ENCODE results near the gene CA11. TPM values are rescaled to one million over a fixed set of nuclear protein-coding genes. Genes with fewer than 3 reads are reported as not detected.

Gene CA11
- total and polyA plus RNA-seq, 11 donors, result 2.2 to 14.8 (median 5.8) TPM

GRCh38 chr19:48635966-48636858 lies 9.8 kb downstream of the CA11 start:
- no peaks in the 10 kb centered on the region for H3K9me3 ChIP-seq
- H3K36me3 ChIP-seq, result peaks cover 0 to 24% (median 3%) of the 10 kb centered on the region in 9 donors
- WGBS, 4 donors, result 1 to 3% (median 2%) methylated on average over 30 to 35 of the region's 35 CpGs
- peak overlapping the region; percentile 19 to 93 (median 78) for H3K4me3 ChIP-seq
- intact Hi-C loops (cut with DNase I), result loop anchor here in 1 of 10 donors (2.0 to 5.0 kb wide), 2 partner anchors 17 to 336 kb away; partner anchors contain the start of genes RPL18 and SPHK2
- ATAC-seq, result no peak
- H3K27ac ChIP-seq, result peak overlapping the region; percentile 48 to 100 (median 96)
- DNase-seq, result peak in 3 of 5 donors; percentile 69 to 79 (median 72)
- no peaks in the 10 kb centered on the region for H3K27me3 ChIP-seq
- TF ChIP-seq POLR2A (IDR thresholded peaks at IDR 0.05) (no peak), CTCF (IDR thresholded peaks at IDR 0.05) (no peak)
- peaks cover 16 to 64% (median 46%) of the 10 kb centered on the region in 12 donors for H3K4me1 ChIP-seq

- DNase-seq, result peak; percentile 72 to 87 (median 84)
- intact Hi-C loops (cut with DNase I), result loop anchor here in 1 of 10 donors (5.0 kb wide), 1 partner anchor 337 kb away; no protein-coding TSS in a partner anchor
- H3K4me3 ChIP-seq, result peak overlapping the region; percentile 19 to 93 (median 78)
- 1 to 3% (median 2%) methylated on average over 17 to 67 of the region's 67 CpGs for WGBS, 4 donors
- peak overlapping the region; percentile 62 to 100 (median 96) for H3K27ac ChIP-seq
- no peaks in the 10 kb centered on the region for H3K9me3 ChIP-seq
- ATAC-seq, result peak in 3 of 4 donors; percentile 28 to 52 (median 37)
- no peak for TF ChIP-seq CTCF (IDR thresholded peaks at IDR 0.05)
- peak in 1 of 2 donors; percentile 47 for TF ChIP-seq POLR2A (IDR thresholded peaks at IDR 0.05)
- peaks cover 18 to 72% (median 54%) of the 10 kb centered on the region in 12 donors for H3K4me1 ChIP-seq
- no peaks in the 10 kb centered on the region for H3K27me3 ChIP-seq
- H3K36me3 ChIP-seq, result peaks cover 0 to 32% (median 3%) of the 10 kb centered on the region in 9 donors
Measured at GRCh38 chr19:48635263-48635965, 10.6 kb downstream of the CA11 start.

DNA sequence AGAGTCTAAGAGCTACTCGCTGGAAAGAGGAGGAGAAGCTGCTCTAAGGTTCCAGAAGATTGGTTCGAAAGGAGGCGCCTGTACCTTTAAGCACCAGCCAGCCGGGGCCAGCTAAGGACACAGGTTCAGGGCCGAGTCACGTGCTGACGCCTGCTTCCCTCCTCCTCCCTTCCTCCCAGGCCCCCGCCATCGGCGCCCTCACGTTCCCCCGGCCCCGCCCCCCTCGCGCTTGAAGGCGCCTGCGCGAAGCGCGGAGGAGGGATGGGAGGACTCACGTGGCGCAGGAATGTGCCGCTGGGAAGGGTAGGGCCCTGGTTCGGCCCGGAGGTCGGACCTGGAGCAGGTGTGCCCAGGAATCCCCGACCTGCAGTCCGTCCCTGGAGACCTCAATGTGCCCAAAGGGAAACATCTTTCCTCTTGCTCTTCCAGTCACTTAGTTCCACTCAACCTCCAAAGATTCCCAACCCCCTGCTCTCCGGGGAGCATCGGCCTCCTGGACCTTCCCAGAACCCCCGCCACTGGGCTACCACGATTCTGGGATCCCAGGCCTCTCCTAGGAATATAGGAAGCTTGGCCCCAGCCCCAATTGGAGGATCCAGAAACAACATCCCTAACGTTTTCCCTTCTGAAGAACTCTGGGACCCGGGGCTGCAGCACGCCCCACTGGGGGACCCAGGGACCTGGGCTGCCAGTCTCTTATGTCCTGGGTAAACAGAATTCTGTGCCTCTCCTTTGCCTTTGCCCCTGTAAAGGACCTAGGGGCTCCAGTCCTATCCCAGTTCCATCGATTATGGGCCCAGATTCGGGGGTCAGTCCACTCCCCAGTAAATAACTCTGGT lies 11.3 kb downstream of the CA11 start:
- Histone ChIP-seq H3K4me1 (peaks cover 20 to 80% (median 60%) of the 10 kb centered on the region in 12 donors), H3K4me3 (peak overlapping the region in 11 of 12 donors; percentile 58 to 93 (median 80)), H3K9me3 (no peaks in the 10 kb centered on the region), H3K36me3 (peaks cover 0 to 40% (median 3%) of the 10 kb centered on the region in 9 donors), H3K27ac (peak overlapping the region; percentile 62 to 100 (median 96)), H3K27me3 (no peaks in the 10 kb centered on the region)
- 5 to 7% (median 6%) methylated on average over 28 to 37 of the region's 37 CpGs for WGBS, 4 donors
- TF ChIP-seq POLR2A (IDR thresholded peaks at IDR 0.05), result peak in 1 of 2 donors; percentile 39
- TF ChIP-seq CTCF (IDR thresholded peaks at IDR 0.05), result no peak
- ATAC-seq (peak; percentile 43 to 58 (median 56)), DNase-seq (peak; percentile 97 to 98 (median 98))
- intact Hi-C loops (cut with DNase I), result loop anchor here in 1 of 10 donors (5.0 kb wide), 1 partner anchor 338 kb away; no protein-coding TSS in a partner anchor

All from heart left ventricle (tissue), 16 donors.